ENCODE results near the gene COL27A1.

COL27A1 gene

DNA sequence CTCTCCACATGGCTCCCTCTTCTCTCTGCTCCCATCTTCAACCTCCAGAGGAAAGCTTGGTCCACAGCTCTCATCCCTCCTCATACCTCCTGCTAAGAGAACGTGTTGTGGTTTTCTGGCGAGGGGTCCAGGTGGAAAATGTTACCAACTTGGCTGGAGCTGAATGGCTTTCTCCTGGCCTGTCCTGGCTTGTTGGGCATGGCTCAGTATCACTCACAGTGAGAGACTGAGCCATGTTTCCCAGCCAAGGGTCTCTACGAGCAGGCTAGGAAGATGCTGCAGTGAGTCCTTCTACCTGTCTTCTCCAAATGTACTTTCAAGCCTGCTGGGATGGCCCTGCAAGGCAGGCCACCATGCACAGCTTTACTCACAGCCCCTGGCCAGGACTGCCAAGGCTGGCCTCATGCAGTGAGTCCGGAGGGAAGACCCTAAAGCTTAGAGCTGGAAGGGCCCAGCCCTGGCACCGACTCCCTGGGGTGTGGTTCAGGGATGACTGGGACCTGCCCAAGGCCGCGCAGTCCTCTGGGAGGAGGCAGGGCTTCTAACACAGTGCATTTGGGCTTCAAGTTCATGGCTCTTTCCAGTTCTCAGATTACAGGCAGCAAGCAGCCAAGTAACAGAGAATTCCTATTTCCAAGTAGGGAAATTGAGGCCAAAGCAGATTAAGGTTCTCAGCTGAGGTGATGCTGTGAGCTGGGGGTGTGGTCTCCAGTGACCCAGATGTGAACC lies 59.5 kb downstream of the COL27A1 start:
- Histone ChIP-seq H3K4me1 (ENCODE audit: insufficient read depth, low read length) (peaks cover 4% of the 10 kb centered on the region; the same call in 1 of the 2 replicates), H3K9ac (ENCODE audit: low read depth, low read length) (no peak overlapping the region), H3K36me3 (ENCODE audit: insufficient read depth, low read length) (0 out of 2 replicates have a peak, but pooled peaks cover 7% of the 10 kb centered on the region), H3K9me3 (ENCODE audit: control insufficient read depth, insufficient read depth, low read length) (no peaks in the 10 kb centered on the region)

DNA sequence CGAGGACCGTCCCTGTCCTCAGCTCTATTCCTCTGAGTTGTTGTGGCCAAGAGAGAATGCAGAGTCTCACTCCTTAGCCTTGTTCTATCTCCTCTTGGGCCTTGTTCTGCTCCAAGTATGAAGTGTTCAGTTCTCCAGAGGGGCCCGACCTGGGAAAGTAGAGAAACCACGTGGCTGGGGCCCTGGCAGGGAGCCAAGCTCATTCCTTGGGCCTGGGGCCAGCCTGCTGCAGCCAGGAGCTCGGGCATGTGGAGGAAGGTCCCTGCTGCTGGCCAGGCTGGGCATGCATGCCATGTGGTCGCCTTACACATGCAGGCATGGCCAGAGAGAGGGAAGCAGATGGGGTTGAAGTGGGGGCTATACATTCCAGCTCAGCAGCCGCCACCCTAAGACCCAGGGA lies 60.7 kb downstream of the COL27A1 start:
- H3K9me3 ChIP-seq (ENCODE audit: control insufficient read depth, insufficient read depth, low read length) = no peaks in the 10 kb centered on the region
- H3K9ac ChIP-seq (ENCODE audit: low read depth, low read length) = no peak overlapping the region
- H3K36me3 ChIP-seq (ENCODE audit: insufficient read depth, low read length) = 0 out of 2 replicates have a peak, but pooled peaks cover 7% of the 10 kb centered on the region
- peaks cover 5% of the 10 kb centered on the region; the same call in 1 of the 2 replicates for H3K4me1 ChIP-seq (ENCODE audit: insufficient read depth, low read length)

DNA sequence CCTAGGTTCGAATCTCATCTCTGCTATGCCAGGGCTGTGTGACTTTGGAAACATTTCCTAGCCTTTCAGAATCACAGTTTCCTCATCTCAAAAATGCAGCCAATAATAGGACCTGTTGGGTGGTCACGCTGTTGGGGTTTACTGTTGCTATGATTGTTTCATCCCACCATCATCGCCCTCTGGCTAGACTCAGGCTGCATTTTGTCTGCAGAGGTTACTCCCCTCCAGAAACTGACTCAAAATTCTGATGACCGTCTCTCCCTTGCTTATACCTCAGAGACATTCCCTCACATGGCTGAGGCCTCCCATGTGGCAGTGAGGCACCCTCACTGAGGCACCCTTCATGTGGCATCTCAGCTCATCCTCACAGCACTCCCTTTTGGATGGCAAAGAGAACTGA lies 61.6 kb downstream of the COL27A1 start:
- peaks cover 5% of the 10 kb centered on the region; the same call in 1 of the 2 replicates for H3K4me1 ChIP-seq (ENCODE audit: insufficient read depth, low read length)
- H3K9ac ChIP-seq (ENCODE audit: low read depth, low read length) = no peak overlapping the region
- H3K9me3 ChIP-seq (ENCODE audit: control insufficient read depth, insufficient read depth, low read length) = no peaks in the 10 kb centered on the region
- H3K36me3 ChIP-seq (ENCODE audit: insufficient read depth, low read length) = 0 out of 2 replicates have a peak, but pooled peaks cover 1% of the 10 kb centered on the region

DNA sequence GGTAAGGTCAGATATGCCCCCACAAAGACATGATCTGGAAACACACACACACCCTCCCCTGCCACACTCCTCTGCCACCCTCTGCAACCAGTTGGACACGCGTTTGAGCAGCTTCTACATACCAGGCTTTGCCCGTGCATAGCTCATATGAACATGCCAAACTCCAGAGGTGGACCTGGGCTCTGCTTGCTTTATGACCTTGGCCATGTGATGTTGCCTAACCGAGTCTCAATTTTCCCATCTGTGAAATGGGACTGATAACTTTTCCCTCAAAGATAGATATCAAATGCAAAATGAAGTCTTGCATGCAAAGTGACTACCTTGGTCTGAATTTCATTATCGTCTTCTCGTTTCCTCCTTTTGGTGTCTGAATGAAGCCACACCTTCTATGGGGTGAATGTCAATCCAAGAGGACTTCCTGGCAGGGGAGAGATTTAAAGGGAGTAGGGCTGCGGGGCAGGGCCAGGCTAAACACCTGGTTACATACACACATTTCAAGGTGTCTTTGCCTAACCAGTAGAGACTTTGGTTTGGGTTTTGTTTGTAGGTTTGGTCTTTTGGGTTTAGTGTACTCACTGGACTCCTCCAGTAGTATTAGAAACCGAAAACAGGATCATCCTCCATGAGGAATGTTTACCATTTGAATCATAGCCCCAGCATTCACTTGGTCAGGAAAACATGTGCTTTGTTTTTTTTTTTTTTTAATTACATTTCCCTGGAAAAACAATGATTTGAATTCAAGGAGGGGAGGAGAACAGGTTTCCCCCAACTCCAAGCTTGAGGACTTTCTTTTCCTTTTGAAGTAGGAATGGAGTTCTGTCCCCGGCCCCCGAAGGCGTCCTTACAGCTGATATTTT lies 63.2 kb downstream of the COL27A1 start:
- H3K36me3 ChIP-seq (ENCODE audit: insufficient read depth, low read length) = no peaks in the 10 kb centered on the region
- H3K4me1 ChIP-seq (ENCODE audit: insufficient read depth, low read length) = peaks cover 7% of the 10 kb centered on the region; the same call in 1 of the 2 replicates
- no peak overlapping the region for H3K9ac ChIP-seq (ENCODE audit: low read depth, low read length)
- no peaks in the 10 kb centered on the region for H3K9me3 ChIP-seq (ENCODE audit: control insufficient read depth, insufficient read depth, low read length)

DNA sequence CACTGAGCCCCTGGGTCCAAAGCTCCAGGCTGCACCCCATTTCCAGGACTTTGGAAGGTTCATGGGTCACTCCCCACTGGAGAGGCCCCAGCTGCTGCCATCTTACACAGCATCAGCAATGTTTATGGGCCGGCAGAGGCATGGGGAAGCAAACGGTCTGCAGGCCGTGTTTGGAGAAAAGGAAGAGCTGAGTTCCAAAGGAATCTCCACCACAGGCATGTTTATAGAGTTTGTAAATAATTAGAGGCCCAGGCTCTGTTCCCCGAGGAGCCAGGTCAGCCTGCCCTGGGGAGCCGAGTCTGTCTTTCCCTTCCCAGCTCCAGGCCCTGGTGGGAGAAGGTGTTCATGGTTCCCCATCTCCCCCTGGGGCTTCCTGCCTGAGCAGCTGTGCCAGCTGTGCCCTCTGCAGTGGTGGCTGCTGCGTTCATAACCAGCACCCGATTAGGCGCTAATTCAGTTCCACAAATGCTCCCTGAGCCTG lies 64.8 kb downstream of the COL27A1 start:
- Histone ChIP-seq H3K4me1 (ENCODE audit: insufficient read depth, low read length) (peaks cover 23% of the 10 kb centered on the region), H3K9ac (ENCODE audit: low read depth, low read length) (no peak overlapping the region), H3K36me3 (ENCODE audit: insufficient read depth, low read length) (no peaks in the 10 kb centered on the region), H3K9me3 (ENCODE audit: control insufficient read depth, insufficient read depth, low read length) (no peaks in the 10 kb centered on the region)

DNA sequence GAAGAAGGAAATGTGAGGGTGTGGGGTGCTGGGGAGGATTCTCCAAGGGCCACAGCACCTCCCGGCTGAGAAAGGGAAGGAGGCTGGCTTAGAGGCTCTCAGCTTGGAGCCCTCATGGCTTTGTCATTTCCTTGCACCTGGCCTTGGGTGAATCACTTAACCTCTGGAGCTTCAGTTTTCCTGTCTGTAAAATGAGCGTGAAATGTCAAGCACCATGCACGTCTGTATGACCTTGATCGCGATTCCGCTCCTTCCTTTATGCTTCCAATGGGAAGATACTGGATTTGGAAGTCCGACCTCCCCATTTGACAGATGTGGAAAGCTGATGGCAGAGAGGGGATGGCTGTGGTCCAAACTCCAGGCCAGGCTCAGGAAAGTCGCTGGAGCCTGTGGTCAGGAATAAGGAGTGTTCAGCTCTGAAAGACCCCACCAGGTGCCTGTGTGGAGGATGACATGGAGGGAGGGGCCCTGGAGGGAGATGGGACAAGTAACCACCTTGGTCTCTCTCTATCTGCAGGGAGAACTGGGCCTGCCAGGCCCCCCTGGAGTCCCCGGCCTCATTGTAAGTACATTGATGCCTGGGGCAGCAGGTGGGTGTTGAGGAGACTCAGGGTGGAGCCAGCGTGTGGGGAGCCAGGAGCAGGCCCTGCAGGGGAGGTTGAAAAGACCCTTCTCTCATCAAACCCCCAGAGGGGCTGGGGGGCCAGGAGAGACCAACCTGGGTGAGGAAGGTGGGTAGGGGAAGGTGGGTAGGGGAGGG lies 66.5 kb downstream of the COL27A1 start:
- Histone ChIP-seq H3K9me3 (ENCODE audit: control insufficient read depth, insufficient read depth, low read length) (no peaks in the 10 kb centered on the region), H3K9ac (ENCODE audit: low read depth, low read length) (no peak overlapping the region), H3K4me1 (ENCODE audit: insufficient read depth, low read length) (peaks cover 34% of the 10 kb centered on the region), H3K36me3 (ENCODE audit: insufficient read depth, low read length) (no peaks in the 10 kb centered on the region)

DNA sequence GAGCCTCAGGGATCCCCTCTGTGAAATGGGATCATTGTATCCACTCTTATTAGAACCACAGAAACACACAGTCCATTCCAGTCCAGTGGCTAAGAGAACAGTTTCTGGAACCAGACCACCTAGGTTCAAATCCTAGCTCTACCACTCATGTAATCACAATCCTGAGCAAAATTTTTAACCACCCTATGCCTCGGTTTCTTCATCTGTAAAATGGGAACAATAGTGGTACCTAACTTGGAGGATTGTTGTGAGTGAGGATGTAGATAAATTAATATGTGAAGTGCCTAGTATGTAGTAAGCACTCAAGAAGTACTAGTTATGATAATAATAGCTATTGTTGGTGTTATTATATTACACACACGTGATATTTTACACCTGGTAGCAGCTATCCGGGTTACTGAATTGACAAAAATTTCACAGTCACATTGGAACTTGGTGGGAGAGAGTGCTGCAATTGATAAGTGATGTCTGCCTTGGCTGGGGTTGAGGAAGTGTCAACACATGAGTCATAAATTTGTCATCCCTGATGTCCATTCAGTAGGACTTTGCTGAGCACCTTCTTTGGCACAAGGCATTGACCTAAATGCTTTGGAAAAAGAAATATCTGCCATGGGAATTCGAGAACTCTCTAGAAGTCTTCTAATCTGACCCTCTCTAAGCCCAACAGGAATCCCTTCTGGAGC lies 68.4 kb downstream of the COL27A1 start:
- peaks cover 37% of the 10 kb centered on the region for H3K4me1 ChIP-seq (ENCODE audit: insufficient read depth, low read length)
- H3K9me3 ChIP-seq (ENCODE audit: control insufficient read depth, insufficient read depth, low read length) = no peaks in the 10 kb centered on the region
- H3K9ac ChIP-seq (ENCODE audit: low read depth, low read length) = no peak overlapping the region
- no peaks in the 10 kb centered on the region for H3K36me3 ChIP-seq (ENCODE audit: insufficient read depth, low read length)

DNA sequence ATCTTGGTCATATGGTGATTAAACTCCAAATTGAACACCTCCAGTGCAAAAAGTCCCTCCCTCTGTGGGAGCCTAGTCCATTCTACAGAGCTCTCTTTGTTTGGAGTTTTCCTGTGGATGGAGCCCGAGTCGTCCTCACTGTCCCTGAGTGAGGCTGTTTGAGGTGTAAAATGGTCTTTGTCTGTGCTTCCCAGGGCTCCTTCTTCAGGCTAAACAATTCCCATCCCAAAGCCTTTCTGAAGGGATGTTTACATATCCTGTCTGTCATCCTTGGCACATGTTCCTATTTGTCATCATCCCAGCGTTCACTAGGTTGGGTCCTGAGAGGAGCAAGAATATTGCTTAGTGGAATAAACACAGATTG lies 68.9 kb downstream of the COL27A1 start:
- Histone ChIP-seq H3K9me3 (ENCODE audit: control insufficient read depth, insufficient read depth, low read length) (no peaks in the 10 kb centered on the region), H3K36me3 (ENCODE audit: insufficient read depth, low read length) (no peaks in the 10 kb centered on the region), H3K4me1 (ENCODE audit: insufficient read depth, low read length) (peaks cover 40% of the 10 kb centered on the region), H3K9ac (ENCODE audit: low read depth, low read length) (no peak overlapping the region)

DNA sequence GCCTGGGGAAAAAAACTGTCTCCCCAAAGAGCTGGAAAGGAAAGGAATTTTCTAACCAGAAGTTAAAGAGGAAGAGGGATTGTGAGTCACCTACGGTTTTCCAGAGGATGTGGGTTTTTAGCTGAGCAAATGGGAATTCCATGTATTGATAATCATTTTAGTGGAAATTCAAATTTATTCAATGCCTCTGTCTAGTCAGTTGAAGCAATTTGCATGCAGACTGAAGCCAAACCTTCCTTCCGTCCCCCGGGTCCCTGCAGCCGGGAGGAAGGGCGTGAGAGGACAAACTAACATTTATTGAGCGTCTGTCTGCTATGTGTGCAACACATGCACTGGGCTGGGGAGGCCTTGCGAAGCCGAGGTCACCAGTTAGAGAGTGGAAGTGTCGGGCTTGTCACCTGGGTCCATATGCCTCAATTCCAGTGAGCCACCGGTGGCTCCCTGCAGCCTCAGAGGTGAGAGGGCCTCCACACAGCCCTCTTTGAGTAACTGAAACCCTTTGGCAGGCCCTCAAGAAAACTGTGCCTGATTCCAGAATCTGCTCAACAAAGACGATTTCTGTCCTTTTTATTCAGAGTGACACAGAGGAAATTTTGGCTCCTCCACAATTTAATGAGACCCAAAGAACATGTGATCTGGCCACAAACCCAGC lies 70.3 kb downstream of the COL27A1 start:
- peaks cover 42% of the 10 kb centered on the region for H3K4me1 ChIP-seq (ENCODE audit: insufficient read depth, low read length)
- no peaks in the 10 kb centered on the region for H3K36me3 ChIP-seq (ENCODE audit: insufficient read depth, low read length)
- H3K9me3 ChIP-seq (ENCODE audit: control insufficient read depth, insufficient read depth, low read length) = no peaks in the 10 kb centered on the region
- no peak overlapping the region for H3K9ac ChIP-seq (ENCODE audit: low read depth, low read length)

DNA sequence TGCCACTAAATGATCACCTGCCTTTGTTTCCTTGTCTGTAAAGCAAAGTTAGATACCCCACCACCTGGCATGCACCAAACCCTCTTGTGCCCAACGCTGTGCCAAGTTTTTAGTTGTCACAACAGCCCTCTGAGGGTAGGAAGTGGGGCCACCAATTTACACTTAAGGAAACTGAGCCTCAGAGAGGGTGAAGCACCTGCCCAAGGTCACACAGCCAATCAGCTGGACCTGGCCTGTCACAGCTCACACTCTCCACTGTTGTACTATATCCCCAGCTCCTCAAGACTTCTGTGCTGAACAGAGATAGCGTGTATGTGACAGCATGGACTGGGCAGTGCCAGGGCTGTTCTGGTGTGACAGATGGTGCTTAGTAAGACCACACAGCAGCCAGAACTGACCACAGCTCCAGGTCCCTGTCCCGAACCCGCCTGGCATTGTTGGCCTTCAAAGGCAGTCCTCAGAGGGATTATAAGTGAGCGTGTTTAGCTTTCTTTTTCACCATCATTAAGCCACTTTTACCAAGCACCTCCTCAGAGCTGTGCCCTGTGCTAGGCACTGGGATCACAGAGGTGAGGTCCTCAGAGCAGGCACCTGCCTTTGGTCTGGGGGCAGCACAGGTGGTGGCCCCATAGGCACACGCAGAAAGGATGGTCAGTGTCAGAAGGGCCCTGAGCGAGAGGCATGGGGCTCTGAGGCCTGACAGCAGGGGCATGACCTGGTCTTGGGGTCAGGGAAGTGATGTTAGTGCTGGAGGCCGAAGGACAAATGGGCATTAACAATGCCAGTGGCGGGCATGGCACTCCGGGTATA lies 71.1 kb downstream of the COL27A1 start:
- H3K36me3 ChIP-seq (ENCODE audit: insufficient read depth, low read length) = no peaks in the 10 kb centered on the region
- H3K9ac ChIP-seq (ENCODE audit: low read depth, low read length) = no peak overlapping the region
- peaks cover 42% of the 10 kb centered on the region for H3K4me1 ChIP-seq (ENCODE audit: insufficient read depth, low read length)
- H3K9me3 ChIP-seq (ENCODE audit: control insufficient read depth, insufficient read depth, low read length) = no peaks in the 10 kb centered on the region

DNA sequence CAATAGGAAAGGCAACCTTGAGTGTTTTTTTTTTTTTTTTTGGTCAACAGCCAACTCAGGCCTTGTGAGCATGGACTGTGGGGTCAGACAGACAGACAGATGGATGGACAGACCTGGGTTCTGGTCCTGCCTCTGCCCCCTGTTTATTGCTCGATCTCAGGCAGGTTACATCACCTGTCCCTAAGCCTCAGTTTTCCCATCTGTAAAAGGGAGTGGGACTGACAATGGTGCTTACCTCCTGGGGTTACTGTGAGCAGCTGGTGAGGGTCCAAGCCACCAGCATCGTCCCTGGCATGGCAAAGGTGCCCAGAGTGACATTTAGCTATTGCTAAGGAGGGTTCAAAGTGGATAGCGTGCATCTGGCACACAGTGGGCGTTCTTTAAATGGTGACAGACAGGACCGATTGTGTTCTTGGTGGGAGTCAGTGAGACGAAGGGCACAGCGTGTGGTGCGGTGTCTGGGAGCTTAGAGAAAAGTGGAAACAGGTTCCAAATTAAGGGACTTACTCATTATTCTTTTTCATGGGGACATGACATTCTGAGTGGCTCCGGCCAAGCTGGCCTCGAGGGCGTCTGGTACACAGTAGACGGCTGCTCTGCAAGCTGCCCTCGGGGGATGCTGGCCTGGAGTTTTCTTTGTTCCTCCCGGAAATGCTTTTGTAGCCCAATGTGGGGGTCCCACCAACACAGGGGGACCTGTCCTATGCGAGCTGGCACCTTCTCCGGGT lies 72.1 kb downstream of the COL27A1 start:
- no peaks in the 10 kb centered on the region for H3K9me3 ChIP-seq (ENCODE audit: control insufficient read depth, insufficient read depth, low read length)
- H3K4me1 ChIP-seq (ENCODE audit: insufficient read depth, low read length) = peaks cover 42% of the 10 kb centered on the region
- H3K36me3 ChIP-seq (ENCODE audit: insufficient read depth, low read length) = no peaks in the 10 kb centered on the region
- no peak overlapping the region for H3K9ac ChIP-seq (ENCODE audit: low read depth, low read length)

DNA sequence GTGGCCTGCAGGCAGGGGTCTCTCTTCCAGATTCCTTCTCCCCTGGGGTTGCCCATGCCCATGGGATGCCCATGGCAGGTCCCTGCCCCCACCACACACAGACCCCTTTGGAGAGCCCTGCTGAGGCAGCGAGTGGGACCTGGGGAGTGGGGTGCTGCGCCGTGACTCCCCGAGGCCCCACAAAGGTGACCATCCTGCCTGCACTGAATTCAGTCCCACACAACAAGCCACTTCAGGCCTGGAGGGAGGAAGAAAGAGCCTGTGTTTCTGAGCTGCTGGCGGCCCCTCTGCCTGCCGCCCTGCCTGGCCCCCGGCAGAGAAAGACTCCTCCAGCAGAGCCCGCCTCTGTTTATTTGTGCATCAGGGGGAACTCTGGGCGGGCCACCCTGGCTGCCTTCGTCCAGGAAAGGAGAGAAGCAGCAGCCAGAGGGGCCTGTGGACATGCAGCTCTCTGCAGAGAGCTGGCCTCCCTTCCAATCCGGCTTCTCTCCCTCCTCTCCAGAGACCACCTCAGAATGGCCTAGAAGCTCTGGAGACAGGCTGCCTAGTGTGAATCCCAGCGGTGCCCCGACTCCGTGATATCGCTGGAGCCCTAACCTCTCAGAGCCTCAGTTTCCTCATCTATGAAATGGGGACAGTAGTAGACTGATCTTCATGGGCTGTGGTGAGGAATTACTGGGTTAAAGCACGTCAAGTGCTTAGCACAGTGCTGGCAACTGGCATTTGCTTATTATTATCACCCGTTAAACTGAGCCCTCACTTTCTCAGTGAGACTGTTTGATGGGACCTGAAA lies 72.9 kb downstream of the COL27A1 start:
- H3K36me3 ChIP-seq (ENCODE audit: insufficient read depth, low read length) = no peaks in the 10 kb centered on the region
- H3K9ac ChIP-seq (ENCODE audit: low read depth, low read length) = no peak overlapping the region
- H3K9me3 ChIP-seq (ENCODE audit: control insufficient read depth, insufficient read depth, low read length) = no peaks in the 10 kb centered on the region

More for the DNA sequence above, 72.9 kb downstream of the COL27A1 start:
- H3K4me1 ChIP-seq (ENCODE audit: insufficient read depth, low read length) = peaks cover 42% of the 10 kb centered on the region

Data from ES-I3 (cell line).